HuH-7.5 (cell line): ENCODE measurements around the gene OR10H1.
"Not testable (repeated sequence)": the region's sequence is repeated elsewhere in the genome, so short reads cannot be mapped to it uniquely, and the experiment has no call there.

Experiments
- DNase-seq: peaks from one replicate; pipeline ENCODE4 v3.0.0; 2011; ENCODE audit warnings: low spot score

Gene OR10H1

GRCh38 chr19:15828611-15829305 lies 13.3 kb upstream of the OR10H1 start:
- DNase-seq: not testable (repeated sequence)

- no peak for DNase-seq
Observed at GRCh38 chr19:15828121-15828610, 12.7 kb upstream of the OR10H1 start.

GRCh38 chr19:15825753-15826152 lies 10.3 kb upstream of the OR10H1 start:
- no peak for DNase-seq

DNA sequence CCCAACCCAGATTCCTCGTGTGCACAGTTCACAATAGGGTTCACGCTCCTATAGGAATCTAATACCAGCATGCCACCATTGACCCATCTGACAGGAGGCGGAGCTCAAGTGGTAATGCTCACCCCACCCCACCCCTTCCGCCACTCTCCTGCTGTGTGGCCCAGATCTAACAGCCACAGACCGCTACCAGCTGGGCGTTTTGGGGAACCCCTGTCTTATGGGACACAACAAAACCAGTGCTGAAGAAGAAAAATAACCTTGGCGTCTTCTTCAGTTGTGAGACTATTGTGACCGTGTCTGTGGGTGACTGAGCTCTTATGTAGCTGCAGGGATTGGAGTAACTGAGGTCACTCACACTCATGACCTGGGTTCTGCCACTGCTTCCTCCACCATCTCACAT lies 5.2 kb upstream of the OR10H1 start:
- DNase-seq: no peak

GRCh38 chr19:15813916-15814315 lies 1.5 kb downstream of the OR10H1 start:
- no peak for DNase-seq

- DNase-seq: no peak
Observed at GRCh38 chr19:15812060-15812722, 3.3 kb downstream of the OR10H1 start.

- DNase-seq: no peak
Observed at GRCh38 chr19:15811476-15811875, 4.0 kb downstream of the OR10H1 start.

- DNase-seq: no peak
Observed at GRCh38 chr19:15810335-15810734, 5.1 kb downstream of the OR10H1 start.

DNA sequence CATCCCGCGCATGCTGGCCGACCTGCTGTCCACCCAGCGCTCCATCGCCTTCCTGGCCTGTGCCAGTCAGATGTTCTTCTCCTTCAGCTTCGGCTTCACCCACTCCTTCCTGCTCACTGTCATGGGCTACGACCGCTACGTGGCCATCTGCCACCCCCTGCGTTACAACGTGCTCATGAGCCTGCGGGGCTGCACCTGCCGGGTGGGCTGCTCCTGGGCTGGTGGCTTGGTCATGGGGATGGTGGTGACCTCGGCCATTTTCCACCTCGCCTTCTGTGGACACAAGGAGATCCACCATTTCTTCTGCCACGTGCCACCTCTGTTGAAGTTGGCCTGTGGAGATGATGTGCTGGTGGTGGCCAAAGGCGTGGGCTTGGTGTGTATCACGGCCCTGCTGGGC lies 21.2 kb downstream of the OR10H1 start:
- DNase-seq: not testable (repeated sequence)

DNA sequence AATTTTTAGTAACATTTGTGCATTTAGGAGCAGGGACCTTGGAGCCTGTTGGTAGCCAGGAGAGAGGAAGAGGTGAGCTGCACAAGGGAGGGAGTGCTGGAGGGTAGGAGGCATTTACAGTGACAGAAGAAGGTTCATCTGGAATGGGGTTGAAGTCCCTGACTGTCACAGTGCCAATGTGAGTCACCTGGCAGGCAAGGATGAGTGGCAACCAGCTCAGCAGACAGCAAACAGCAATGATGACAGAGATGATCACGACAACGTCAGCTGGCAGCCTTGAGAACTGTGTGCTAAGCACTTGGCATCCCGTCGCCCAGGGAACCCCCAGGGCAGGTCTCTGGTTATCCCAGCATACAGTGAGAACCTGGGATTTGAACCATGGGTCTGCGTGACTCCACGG lies 25.4 kb downstream of the OR10H1 start:
- DNase-seq: no peak

- DNase-seq: no peak
Observed at GRCh38 chr19:15788594-15789270, 26.7 kb downstream of the OR10H1 start.

DNA sequence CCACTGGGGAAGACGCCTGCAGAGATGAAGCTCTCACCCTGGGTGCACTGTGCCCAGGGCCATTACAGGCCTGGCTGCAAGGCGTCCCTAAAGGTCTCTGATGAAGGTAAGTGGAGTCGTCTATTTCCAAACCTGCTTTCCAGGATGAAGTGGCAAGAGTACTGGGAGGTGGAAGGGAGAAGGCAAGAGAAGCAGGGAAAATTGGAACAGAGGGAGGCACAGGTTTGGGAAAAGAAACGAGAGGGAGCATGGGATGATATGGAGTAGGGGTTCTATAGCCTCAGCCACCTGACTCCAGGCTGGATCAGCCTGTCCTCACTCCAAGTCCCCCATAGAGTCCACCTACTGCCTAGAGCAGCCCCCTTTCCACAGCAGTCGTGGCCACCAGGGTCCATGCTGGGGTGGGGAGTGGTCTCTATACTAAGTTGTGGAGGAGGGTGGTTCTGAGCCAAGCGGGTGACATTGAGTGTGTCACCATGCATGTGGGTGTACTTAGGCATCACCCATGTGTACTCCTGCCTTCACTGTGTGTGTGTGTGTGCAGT lies 27.8 kb downstream of the OR10H1 start, which contains the start of gene OR10H5:
TSS of gene OR10H5 (plus strand) at position 51 of the 545 bp plus-strand sequence. CDS start 6,388 bp downstream, outside the sequence.
- DNase-seq: no peak

GRCh38 chr19:15782896-15783295 lies 32.6 kb downstream of the OR10H1 start:
- not testable (repeated sequence) for DNase-seq

DNA sequence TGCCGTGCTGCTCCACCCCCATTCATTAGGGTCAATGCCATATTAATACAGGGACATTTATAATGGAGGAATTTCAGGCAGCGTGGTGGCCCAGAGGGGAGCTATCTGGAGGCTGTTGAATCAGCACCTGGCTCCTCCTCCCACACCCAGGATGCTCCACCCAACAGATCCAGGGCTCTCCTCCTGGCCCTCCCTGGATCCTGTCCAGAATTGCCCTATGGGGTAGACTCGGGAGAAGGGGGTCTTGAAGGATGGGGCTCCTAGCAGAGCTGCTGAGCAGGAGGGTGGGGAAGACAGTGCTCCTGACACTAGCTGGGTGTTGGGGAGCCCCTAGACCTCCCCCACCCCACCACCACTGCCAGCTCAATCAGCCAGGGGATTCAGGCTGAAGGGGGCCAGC lies 33.3 kb downstream of the OR10H1 start:
- no peak for DNase-seq

GRCh38 chr19:15781661-15782060 lies 33.8 kb downstream of the OR10H1 start:
- DNase-seq: no peak

DNA sequence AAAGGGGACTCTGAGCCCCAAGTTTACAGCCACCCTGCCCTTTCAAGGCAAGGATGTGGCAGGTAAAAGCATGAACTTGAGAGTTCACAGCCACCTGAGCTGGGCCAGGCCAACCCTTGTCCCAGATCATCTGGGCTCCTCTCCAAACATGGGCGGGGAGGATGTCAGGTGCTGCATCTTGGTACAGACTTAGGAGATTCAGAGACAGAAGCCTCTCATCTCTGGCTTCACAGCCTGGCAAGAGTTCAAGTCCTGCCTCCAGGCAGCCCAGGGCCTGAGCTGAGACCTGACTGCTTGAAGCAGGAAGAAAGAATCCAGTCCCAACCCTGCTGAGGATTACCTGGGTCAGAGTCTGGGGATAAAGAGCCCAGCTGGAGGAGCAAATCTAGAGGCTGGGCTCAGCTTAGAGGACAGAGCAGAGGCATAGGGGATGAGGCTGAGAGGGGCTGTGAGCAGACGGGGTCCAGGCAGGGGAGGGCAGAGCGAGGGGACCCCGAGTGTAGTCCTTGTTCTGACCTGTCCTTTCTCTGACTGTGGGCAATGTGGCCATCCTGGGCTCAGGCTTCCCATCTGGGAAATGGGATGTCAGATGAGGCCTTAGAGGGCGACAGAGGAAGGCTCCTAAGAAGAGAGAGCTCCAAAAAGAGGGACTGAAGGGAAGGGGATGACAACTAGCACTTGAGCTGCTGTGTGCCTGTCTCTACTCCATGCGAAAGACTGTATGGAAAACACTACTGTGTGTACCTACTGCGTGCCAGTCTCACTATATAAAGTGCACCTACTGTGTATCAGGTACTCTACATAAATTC lies 34.6 kb downstream of the OR10H1 start:
- no peak for DNase-seq

- DNase-seq: no peak
Observed at GRCh38 chr19:15779756-15780476, 35.5 kb downstream of the OR10H1 start.

DNA sequence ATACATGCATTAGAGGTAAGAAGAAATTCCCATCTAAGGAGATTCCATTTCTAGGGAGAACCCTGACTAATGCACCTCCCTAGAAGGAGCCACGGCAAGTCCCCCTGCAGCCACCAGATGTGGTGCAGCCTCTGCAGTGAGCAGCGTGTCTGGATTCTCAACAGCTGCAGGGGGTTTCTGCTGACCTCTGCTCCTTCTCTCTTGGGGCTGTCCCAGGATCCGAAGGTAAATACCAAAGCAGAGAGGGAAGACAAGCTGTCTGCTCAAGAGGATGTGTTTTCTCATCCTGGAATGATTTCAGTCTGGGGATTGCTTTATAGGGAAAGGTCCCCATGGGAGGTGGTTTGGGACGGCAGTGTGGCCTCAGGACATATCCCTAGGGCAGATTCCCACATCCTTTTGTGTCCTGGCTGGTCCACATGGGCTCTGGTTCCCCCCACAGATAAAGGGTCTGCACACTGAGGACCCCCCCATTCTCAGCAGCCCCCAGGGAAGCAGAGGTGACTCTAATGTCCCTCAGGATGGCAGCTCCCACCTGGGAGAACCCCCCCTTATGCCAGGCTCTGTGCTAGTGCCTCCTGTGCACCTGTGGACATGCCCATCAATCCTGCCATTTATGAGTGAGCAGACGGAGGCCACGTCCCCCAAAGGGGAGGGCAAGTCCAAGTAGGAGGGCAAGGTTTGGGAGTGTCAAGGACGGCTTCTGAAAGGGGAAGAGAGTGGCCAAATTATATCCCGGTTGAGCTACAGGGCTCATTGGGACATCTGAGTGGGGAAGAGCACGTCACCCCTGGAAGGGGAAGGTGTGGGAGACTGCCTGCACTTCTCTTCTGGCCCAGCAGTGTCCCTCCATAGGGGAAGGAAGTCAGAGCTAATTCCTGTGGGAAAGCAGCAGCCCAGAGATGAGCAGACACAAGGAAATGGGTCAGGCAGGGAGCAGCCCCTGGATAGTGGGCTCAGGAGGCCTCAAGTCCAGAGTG lies 38.2 kb downstream of the OR10H1 start:
- DNase-seq: no peak

- DNase-seq: no peak
Observed at GRCh38 chr19:15776264-15776663, 39.2 kb downstream of the OR10H1 start.

DNA sequence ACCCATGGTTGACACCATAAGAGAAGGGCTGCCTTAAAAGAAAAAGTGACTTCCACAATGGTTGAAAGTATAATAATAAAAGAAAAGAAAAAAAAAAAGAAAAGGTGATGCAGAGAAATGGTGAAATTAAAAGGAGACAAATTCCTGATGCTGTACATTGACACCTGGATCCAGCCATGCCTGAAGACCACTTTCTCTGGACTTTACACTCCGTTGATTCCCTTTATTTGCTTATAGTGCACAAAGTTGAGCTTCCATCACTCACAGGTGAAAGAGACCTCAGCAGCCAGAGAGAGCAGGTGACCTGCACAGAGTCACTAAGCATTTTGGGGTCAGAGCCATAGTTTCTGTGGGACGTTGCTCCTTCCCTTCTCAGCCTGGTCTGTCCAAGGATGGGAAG lies 40.2 kb downstream of the OR10H1 start:
- DNase-seq: no peak
